ENCODE data around the gene RAB10.
"Not testable (repeated sequence)": the region's sequence is repeated elsewhere in the genome, so short reads cannot be mapped to it uniquely, and the experiment has no call there.

Gene RAB10

GRCh38 chr2:26166541-26166940, 132.7 kb downstream of the RAB10 start:
- DNase-seq = not testable (repeated sequence)

- no peak for DNase-seq
Observed at GRCh38 chr2:26168785-26169184, 134.9 kb downstream of the RAB10 start.

- DNase-seq = no peak
Observed at GRCh38 chr2:26169226-26169625, 135.3 kb downstream of the RAB10 start.

- no peak for DNase-seq
Observed at GRCh38 chr2:26169681-26170414, 136.0 kb downstream of the RAB10 start.

GRCh38 chr2:26170795-26171194, 136.9 kb downstream of the RAB10 start:
- no peak for DNase-seq

- DNase-seq = no peak
Observed at GRCh38 chr2:26172189-26172870, 138.4 kb downstream of the RAB10 start.

- no peak for DNase-seq
Observed at GRCh38 chr2:26172871-26173775, 139.2 kb downstream of the RAB10 start, which contains the start of gene GAREM2. Gene GAREM2 (plus strand): TSS chr2:26173088. CDS start chr2:26173221, 133 bp downstream.

GRCh38 chr2:26173776-26174482, 140.0 kb downstream of the RAB10 start:
- no peak for DNase-seq

GRCh38 chr2:26174691-26175465, 141.0 kb downstream of the RAB10 start:
- DNase-seq = no peak

- DNase-seq = no peak
Observed at GRCh38 chr2:26175466-26176278, 141.8 kb downstream of the RAB10 start.

GRCh38 chr2:26176279-26176615, 142.4 kb downstream of the RAB10 start:
- no peak for DNase-seq

- DNase-seq = no peak
Observed at GRCh38 chr2:26177122-26177521, 143.2 kb downstream of the RAB10 start.

- no peak for DNase-seq
Observed at GRCh38 chr2:26178246-26178645, 144.4 kb downstream of the RAB10 start.

- no peak for DNase-seq
Observed at GRCh38 chr2:26178746-26179436, 145.0 kb downstream of the RAB10 start.

- no peak for DNase-seq
Observed at GRCh38 chr2:26179446-26179913, 145.6 kb downstream of the RAB10 start.

GRCh38 chr2:26182441-26182840, 148.6 kb downstream of the RAB10 start:
- no peak for DNase-seq

GRCh38 chr2:26182887-26183630, 149.2 kb downstream of the RAB10 start:
- no peak for DNase-seq

GRCh38 chr2:26184121-26184520, 150.2 kb downstream of the RAB10 start:
- no peak for DNase-seq

GRCh38 chr2:26184555-26185303, 150.8 kb downstream of the RAB10 start:
- DNase-seq = peak; percentile 42
